Astrocyte (in vitro differentiated cells and primary cell): ENCODE results near the gene GGA2. TPM values are rescaled to one million over a fixed set of nuclear protein-coding genes. Genes with fewer than 3 reads are reported as not detected.

Experiments used
- DNase-seq: peaks from one replicate; pipeline ENCODE4 v3.0.0-alpha.2; 2010; ENCODE audit warnings: low read depth
- FAIRE-seq: peaks from 2 replicates; lab custom pipeline; 2011; peaks lifted over from hg19 to GRCh38; lab: Jason Lieb, UNC
- H2AFZ ChIP-seq: 2 replicates; pipeline ENCODE4 v1.6.0; 2012; ENCODE audit warnings: low read depth, low read length, inconsistent platforms
- H3K27ac ChIP-seq: 2 replicates; pipeline ENCODE4 v1.5.1; 2011; ENCODE audit warnings: low read depth, low read length, inconsistent platforms
- H3K27me3 ChIP-seq: 2 replicates; pipeline ENCODE4 v1.6.0; 2011; ENCODE audit warnings: low read length, inconsistent platforms; ENCODE audit not compliant: insufficient read depth
- H3K36me3 ChIP-seq: 2 replicates; pipeline ENCODE4 v1.5.1; 2011; ENCODE audit warnings: low read length, inconsistent platforms; ENCODE audit not compliant: insufficient read depth
- H3K4me1 ChIP-seq: 2 replicates; pipeline ENCODE4 v1.5.1; 2011; ENCODE audit warnings: low read length, inconsistent platforms; ENCODE audit not compliant: insufficient read depth
- H3K4me2 ChIP-seq: 2 replicates; pipeline ENCODE4 v1.6.0; 2012; ENCODE audit warnings: low read length, inconsistent platforms
- H3K4me3 ChIP-seq: 2 replicates; pipeline ENCODE4 v1.5.1; 2011; ENCODE audit warnings: low read depth, mild to moderate bottlenecking, low read length, inconsistent platforms; ENCODE audit not compliant: insufficient read depth
- H3K79me2 ChIP-seq: 2 replicates; pipeline ENCODE4 v1.6.0; 2012; ENCODE audit warnings: mild to moderate bottlenecking, low read length, inconsistent platforms; ENCODE audit not compliant: insufficient read depth
- H3K9ac ChIP-seq: 2 replicates; pipeline ENCODE4 v1.6.0; 2012; ENCODE audit warnings: mild to moderate bottlenecking, low read length, inconsistent platforms
- H3K9me3 ChIP-seq: 2 replicates; pipeline ENCODE4 v1.5.1; 2012; ENCODE audit warnings: low read depth, mild to moderate bottlenecking, low read length, inconsistent platforms; ENCODE audit not compliant: insufficient read depth
- H4K20me1 ChIP-seq: 2 replicates; pipeline ENCODE4 v1.6.0; 2012; ENCODE audit warnings: low read length, inconsistent platforms; ENCODE audit not compliant: insufficient read depth
- H3K27ac Mint-ChIP-seq: one replicate; pipeline ENCODE4 v1.8.0; 2021; ENCODE audit warnings: mild to moderate bottlenecking, mixed read lengths; ENCODE audit not compliant: unreplicated experiment
- H3K27me3 Mint-ChIP-seq: one replicate; pipeline ENCODE4 v1.8.0; 2021; ENCODE audit warnings: low read depth, mixed read lengths; ENCODE audit not compliant: unreplicated experiment
- H3K36me3 Mint-ChIP-seq: one replicate; pipeline ENCODE4 v1.8.0; 2021; ENCODE audit warnings: low read depth, mixed read lengths; ENCODE audit not compliant: unreplicated experiment
- H3K4me1 Mint-ChIP-seq: one replicate; pipeline ENCODE4 v1.8.0; 2021; ENCODE audit warnings: low read depth, mixed read lengths; ENCODE audit not compliant: unreplicated experiment
- H3K4me3 Mint-ChIP-seq: one replicate; pipeline ENCODE4 v1.8.0; 2021; ENCODE audit warnings: mild to moderate bottlenecking, moderate library complexity, mixed read lengths; ENCODE audit not compliant: unreplicated experiment
- H3K9me3 Mint-ChIP-seq: one replicate; pipeline ENCODE4 v1.8.0; 2021; ENCODE audit warnings: mild to moderate bottlenecking, mixed read lengths; ENCODE audit not compliant: unreplicated experiment
- EZH2 ChIP-seq: IDR thresholded peaks from 2 replicates; pipeline ENCODE4 v1.6.1; 2012; ENCODE audit warnings: mild to moderate bottlenecking, low read length, inconsistent platforms; ENCODE audit not compliant: insufficient read depth
- total RNA-seq: library from RNA; stranded (reverse); gene quantifications from 2 replicates; pipeline ENCODE4 v1.2.1, GENCODE V29; 2021
- TF ChIP-seq, protein P1 (sequence below): IDR thresholded peaks from 2 replicates; pipeline ENCODE4 v1.5.1; 2011; ENCODE audit warnings: low read depth, mild to moderate bottlenecking, inconsistent platforms, low read length, moderate library complexity; ENCODE audit not compliant: insufficient read depth

The GGA2 gene
- total RNA-seq, 1 donor from 2014 or later = 84.0 TPM

DNA sequence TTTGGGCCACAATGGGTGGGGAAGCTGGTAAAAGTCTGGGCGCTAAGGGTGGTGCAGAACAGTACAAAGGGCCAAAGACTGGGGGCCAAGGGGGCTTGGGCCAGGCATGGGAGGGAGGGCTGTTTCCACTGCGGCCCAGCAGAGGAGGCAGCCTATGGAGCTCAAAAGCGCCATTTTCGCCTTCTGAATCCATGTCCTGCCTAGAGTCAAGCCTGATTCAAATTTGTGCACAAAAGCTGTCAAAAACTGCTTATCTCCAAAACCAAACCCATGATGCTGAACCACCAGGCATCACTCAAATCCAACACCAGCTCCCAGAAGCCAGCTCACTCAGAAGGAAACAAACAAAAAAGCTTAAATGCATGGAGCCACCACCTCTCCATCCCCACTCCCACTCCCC lies 73.3 kb downstream of the GGA2 start:
- DNase-seq (no peak), FAIRE-seq (no peak)
- H3K9ac ChIP-seq = no peak overlapping the region
- H3K4me1 ChIP-seq = no peaks in the 10 kb centered on the region
- H3K79me2 ChIP-seq = no peaks in the 10 kb centered on the region
- no peaks in the 10 kb centered on the region for H3K27me3 Mint-ChIP-seq
- H3K4me2 ChIP-seq = no peak overlapping the region
- H3K36me3 ChIP-seq = peaks cover 22% of the 10 kb centered on the region
- H3K27ac Mint-ChIP-seq = no peak overlapping the region
- no peak overlapping the region for H3K27ac ChIP-seq
- H3K4me3 ChIP-seq = no peak overlapping the region
- H3K4me3 Mint-ChIP-seq = no peak overlapping the region
- H3K36me3 Mint-ChIP-seq = peaks cover 19% of the 10 kb centered on the region
- no peaks in the 10 kb centered on the region for H3K27me3 ChIP-seq
- H2AFZ ChIP-seq = no peak overlapping the region
- H3K9me3 Mint-ChIP-seq = no peaks in the 10 kb centered on the region
- TF ChIP-seq, protein P1, sequence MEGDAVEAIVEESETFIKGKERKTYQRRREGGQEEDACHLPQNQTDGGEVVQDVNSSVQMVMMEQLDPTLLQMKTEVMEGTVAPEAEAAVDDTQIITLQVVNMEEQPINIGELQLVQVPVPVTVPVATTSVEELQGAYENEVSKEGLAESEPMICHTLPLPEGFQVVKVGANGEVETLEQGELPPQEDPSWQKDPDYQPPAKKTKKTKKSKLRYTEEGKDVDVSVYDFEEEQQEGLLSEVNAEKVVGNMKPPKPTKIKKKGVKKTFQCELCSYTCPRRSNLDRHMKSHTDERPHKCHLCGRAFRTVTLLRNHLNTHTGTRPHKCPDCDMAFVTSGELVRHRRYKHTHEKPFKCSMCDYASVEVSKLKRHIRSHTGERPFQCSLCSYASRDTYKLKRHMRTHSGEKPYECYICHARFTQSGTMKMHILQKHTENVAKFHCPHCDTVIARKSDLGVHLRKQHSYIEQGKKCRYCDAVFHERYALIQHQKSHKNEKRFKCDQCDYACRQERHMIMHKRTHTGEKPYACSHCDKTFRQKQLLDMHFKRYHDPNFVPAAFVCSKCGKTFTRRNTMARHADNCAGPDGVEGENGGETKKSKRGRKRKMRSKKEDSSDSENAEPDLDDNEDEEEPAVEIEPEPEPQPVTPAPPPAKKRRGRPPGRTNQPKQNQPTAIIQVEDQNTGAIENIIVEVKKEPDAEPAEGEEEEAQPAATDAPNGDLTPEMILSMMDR = no peak
- no peak for TF ChIP-seq EZH2
- no peaks in the 10 kb centered on the region for H3K4me1 Mint-ChIP-seq
- peaks cover 31% of the 10 kb centered on the region for H4K20me1 ChIP-seq
- no peaks in the 10 kb centered on the region for H3K9me3 ChIP-seq

DNA sequence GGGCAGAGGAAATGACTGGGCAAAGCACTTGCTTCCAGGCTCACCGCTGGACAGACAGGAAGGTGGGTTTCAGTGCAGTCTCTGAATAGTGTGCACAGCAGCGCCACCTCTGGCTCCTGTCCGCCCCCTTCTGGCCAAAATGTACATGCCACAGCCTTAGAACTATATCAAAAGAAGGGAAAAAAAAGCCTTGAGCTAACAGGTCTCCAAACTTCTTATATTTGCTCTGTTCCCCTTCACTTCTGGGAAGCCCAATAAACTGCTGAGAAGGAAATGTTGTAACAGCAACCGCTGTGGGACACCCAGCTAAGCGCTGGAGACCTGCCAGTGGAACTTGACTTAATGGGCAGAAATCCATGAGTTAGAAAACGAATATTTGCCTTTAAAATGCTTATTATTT lies 74.8 kb downstream of the GGA2 start:
- H3K4me3 ChIP-seq = no peak overlapping the region
- TF ChIP-seq, protein P1 = peak; percentile 92
- no peak for TF ChIP-seq EZH2
- no peaks in the 10 kb centered on the region for H3K9me3 ChIP-seq
- Mint-ChIP-seq H3K27me3 (no peaks in the 10 kb centered on the region), H3K27ac (no peak overlapping the region), H3K9me3 (no peaks in the 10 kb centered on the region), H3K36me3 (peaks cover 19% of the 10 kb centered on the region), H3K4me3 (no peak overlapping the region), H3K4me1 (no peaks in the 10 kb centered on the region)
- H3K79me2 ChIP-seq = no peaks in the 10 kb centered on the region
- H3K36me3 ChIP-seq = peaks cover 22% of the 10 kb centered on the region
- no peak overlapping the region for H3K4me2 ChIP-seq
- H3K9ac ChIP-seq = no peak overlapping the region
- no peaks in the 10 kb centered on the region for H3K4me1 ChIP-seq
- FAIRE-seq (no peak), DNase-seq (no peak)
- no peak overlapping the region for H2AFZ ChIP-seq
- H3K27ac ChIP-seq = no peak overlapping the region
- no peaks in the 10 kb centered on the region for H3K27me3 ChIP-seq
- peaks cover 31% of the 10 kb centered on the region for H4K20me1 ChIP-seq

DNA sequence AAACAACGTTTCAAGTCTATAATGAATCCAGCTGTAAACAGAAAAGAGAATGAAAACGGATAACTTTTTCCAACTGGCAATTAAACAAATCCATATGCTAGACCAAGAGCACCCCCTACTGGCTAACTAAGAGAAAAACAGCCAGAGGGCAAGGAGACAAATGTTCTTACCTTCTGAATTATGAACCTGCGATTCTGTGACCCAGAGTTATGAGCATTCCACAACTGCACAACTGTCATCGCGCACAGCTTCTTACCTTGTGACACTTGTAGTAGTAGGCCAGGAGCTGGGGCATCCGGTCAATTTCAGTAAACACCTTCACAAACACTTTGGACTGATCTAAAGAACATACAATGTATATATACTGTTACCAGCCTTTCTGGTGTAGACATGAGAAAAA lies 75.9 kb downstream of the GGA2 start:
- no peaks in the 10 kb centered on the region for H3K9me3 ChIP-seq
- H3K36me3 Mint-ChIP-seq = peaks cover 24% of the 10 kb centered on the region
- no peak overlapping the region for H3K4me3 Mint-ChIP-seq
- DNase-seq (peak; percentile 41), FAIRE-seq (peak; percentile 50)
- H2AFZ ChIP-seq = no peak overlapping the region
- H3K27ac Mint-ChIP-seq = no peak overlapping the region
- H3K79me2 ChIP-seq = no peaks in the 10 kb centered on the region
- H4K20me1 ChIP-seq = peaks cover 29% of the 10 kb centered on the region
- no peaks in the 10 kb centered on the region for H3K27me3 ChIP-seq
- no peak overlapping the region for H3K4me3 ChIP-seq
- H3K36me3 ChIP-seq = peaks cover 22% of the 10 kb centered on the region
- H3K27ac ChIP-seq = no peak overlapping the region
- H3K4me1 ChIP-seq = no peaks in the 10 kb centered on the region
- no peaks in the 10 kb centered on the region for H3K4me1 Mint-ChIP-seq
- no peaks in the 10 kb centered on the region for H3K27me3 Mint-ChIP-seq
- H3K9ac ChIP-seq = no peak overlapping the region
- TF ChIP-seq EZH2 = no peak
- TF ChIP-seq, protein P1 = peak; percentile 96
- H3K4me2 ChIP-seq = no peak overlapping the region
- no peaks in the 10 kb centered on the region for H3K9me3 Mint-ChIP-seq
